ENCODE data around the gene SGCD. TPM values are rescaled to one million over a fixed set of nuclear protein-coding genes. Genes with fewer than 3 reads are reported as not detected.
"Not testable (repeated sequence)": the region's sequence is repeated elsewhere in the genome, so short reads cannot be mapped to it uniquely, and the experiment has no call there.

SGCD gene
- total RNA-seq, 4 donors from 2014 or later, result 16.7 to 38.6 (median 27.7) TPM

- Histone ChIP-seq H3K36me3 (no peaks in the 10 kb centered on the region), H3K4me3 (no peak overlapping the region), H3K27me3 (no peaks in the 10 kb centered on the region), H3K4me1 (peaks cover 3 to 36% (median 23%) of the 10 kb centered on the region in 4 donors), H3K27ac (replicated peaks in 1 of 4) (peak overlapping the region; percentile 78 to 89 (median 81)), H3K9me3 (peaks cover 0 to 12% (median 12%) of the 10 kb centered on the region in 4 donors)
- intact Hi-C loops (cut with DNase I), result loop anchor here (5.0 kb wide), 1 partner anchor 45 kb away; no protein-coding TSS in a partner anchor
- TF ChIP-seq EP300 (IDR thresholded peaks at IDR 0.05) (no peak), CTCF (IDR thresholded peaks at IDR 0.05) (no peak), POLR2AphosphoS5 (IDR thresholded peaks at IDR 0.05) (no peak), POLR2A (IDR thresholded peaks at IDR 0.05; ENCODE audit: low read depth) (no peak)
- 96% methylated on average over 3 of the region's 3 CpGs for WGBS
- DNase-seq (ENCODE audit: extremely low spot score), result no peak
Measured at GRCh38 chr5:156597276-156597675, 270.3 kb downstream of the SGCD start.

DNA sequence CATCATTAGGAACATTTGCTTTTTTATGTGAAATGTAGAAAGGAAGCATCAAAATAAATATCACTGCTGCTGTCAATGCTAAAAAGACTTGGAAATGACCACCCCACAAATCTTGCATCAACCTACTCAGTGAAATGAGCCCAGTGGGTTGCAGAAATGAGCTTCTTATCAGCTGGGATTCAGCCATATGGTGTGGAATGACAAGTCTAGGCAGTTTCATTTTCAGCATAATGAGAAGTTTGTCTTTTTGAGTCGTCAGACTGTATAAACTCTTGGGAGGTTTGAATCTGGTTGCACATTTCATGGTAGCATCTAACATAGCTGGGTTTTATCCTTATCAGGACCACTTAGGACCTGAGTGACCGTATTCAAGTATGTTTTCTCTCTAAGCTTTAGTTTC lies 272.0 kb downstream of the SGCD start:
- Histone ChIP-seq H3K36me3 (no peaks in the 10 kb centered on the region), H3K27ac (replicated peaks in 1 of 4) (peak overlapping the region in 1 of 4 donors; percentile 89), H3K27me3 (no peaks in the 10 kb centered on the region), H3K9me3 (peaks cover 0 to 22% (median 20%) of the 10 kb centered on the region in 4 donors), H3K4me3 (no peak overlapping the region), H3K4me1 (peaks cover 3 to 35% (median 23%) of the 10 kb centered on the region in 4 donors)
- WGBS, result 70% methylated on average over 2 of the region's 2 CpGs
- TF ChIP-seq POLR2A (IDR thresholded peaks at IDR 0.05; ENCODE audit: low read depth), result no peak
- no peak for TF ChIP-seq EP300 (IDR thresholded peaks at IDR 0.05)
- TF ChIP-seq CTCF (IDR thresholded peaks at IDR 0.05), result no peak
- TF ChIP-seq POLR2AphosphoS5 (IDR thresholded peaks at IDR 0.05), result no peak
- intact Hi-C loops (cut with DNase I), result loop anchor here (5.0 kb wide), 1 partner anchor 43 kb away; no protein-coding TSS in a partner anchor
- peak; percentile 29 for DNase-seq (ENCODE audit: extremely low spot score)

DNA sequence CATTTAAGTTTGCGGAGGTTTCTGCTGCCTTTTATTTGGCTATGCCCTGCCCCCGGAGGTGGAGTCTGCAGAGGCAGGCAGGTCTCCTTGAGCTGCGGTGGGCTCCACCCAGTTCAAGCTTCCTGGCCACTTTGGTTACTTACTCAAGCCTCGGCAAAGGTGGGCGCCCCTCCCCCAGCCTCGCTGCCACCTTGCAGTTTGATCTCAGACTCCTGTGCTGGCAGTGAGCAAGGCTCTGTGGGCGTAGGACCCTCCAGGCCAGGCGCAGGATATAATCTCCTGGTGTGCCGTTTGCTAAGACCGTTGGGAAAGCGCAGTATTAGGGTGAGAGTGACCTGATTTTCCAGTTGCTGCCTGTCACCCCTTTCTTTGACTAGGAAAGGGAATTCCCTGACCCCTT lies 283.6 kb downstream of the SGCD start:
- H3K4me1 ChIP-seq; DNase-seq (ENCODE audit: extremely low spot score); intact Hi-C loops (cut with DNase I); H3K27me3 ChIP-seq; H3K27ac ChIP-seq (replicated peaks in 1 of 4); H3K36me3 ChIP-seq; H3K4me3 ChIP-seq: not testable (repeated sequence)
- H3K9me3 ChIP-seq, result peaks cover 0 to 19% (median 8%) of the 10 kb centered on the region in 4 donors
- 94% methylated on average over 7 of the region's 11 CpGs for WGBS

- DNase-seq (ENCODE audit: extremely low spot score), result peak; percentile 37
- WGBS, result 83% methylated on average over 2 of the region's 2 CpGs
- Histone ChIP-seq H3K4me3 (no peak overlapping the region), H3K27me3 (no peaks in the 10 kb centered on the region), H3K4me1 (peaks cover 0 to 4% (median 1%) of the 10 kb centered on the region in 4 donors), H3K9me3 (peaks cover 0 to 9% (median 3%) of the 10 kb centered on the region in 4 donors), H3K27ac (replicated peaks in 1 of 4) (no peak overlapping the region), H3K36me3 (no peaks in the 10 kb centered on the region)
- intact Hi-C loops (cut with DNase I), result no loop called here
- no peak for TF ChIP-seq CTCF (IDR thresholded peaks at IDR 0.05)
- TF ChIP-seq EP300 (IDR thresholded peaks at IDR 0.05), result no peak
Measured at GRCh38 chr5:156615901-156616300, 288.9 kb downstream of the SGCD start.

- Histone ChIP-seq H3K9me3 (no peaks in the 10 kb centered on the region), H3K27ac (replicated peaks in 1 of 4) (no peak overlapping the region)
- WGBS, result 85% methylated on average over 2 of the region's 2 CpGs
Measured at GRCh38 chr5:156617426-156617825, 290.5 kb downstream of the SGCD start.

More at GRCh38 chr5:156617426-156617825, 290.5 kb downstream of the SGCD start:
- intact Hi-C loops (cut with DNase I), result no loop called here
- H3K27me3 ChIP-seq, result no peaks in the 10 kb centered on the region
- TF ChIP-seq EP300 (IDR thresholded peaks at IDR 0.05) (no peak), POLR2AphosphoS5 (IDR thresholded peaks at IDR 0.05) (no peak), POLR2A (IDR thresholded peaks at IDR 0.05; ENCODE audit: low read depth) (no peak), CTCF (IDR thresholded peaks at IDR 0.05) (no peak)
- peak; percentile 31 for DNase-seq (ENCODE audit: extremely low spot score)
- no peaks in the 10 kb centered on the region for H3K36me3 ChIP-seq
- no peak overlapping the region for H3K4me3 ChIP-seq
- peaks cover 0 to 10% (median 4%) of the 10 kb centered on the region in 4 donors for H3K4me1 ChIP-seq
